ENCODE data around the gene PDZRN3. TPM values are rescaled to one million over a fixed set of nuclear protein-coding genes. Genes with fewer than 3 reads are reported as not detected.

PDZRN3 gene
- total and polyA plus RNA-seq, 2 of the 13 experiments (the other 11 are each of a cell fraction or from before 2014, with no cell fraction given) = not detected

- ATAC-seq (no peak), DNase-seq (ENCODE audit: low spot score) (no peak), FAIRE-seq (no peak)
- Histone ChIP-seq H3K4me1 (ENCODE audit: insufficient read depth, low read length) (no peaks in the 10 kb centered on the region), H4K20me1 (ENCODE audit: insufficient read depth, low read length) (no peaks in the 10 kb centered on the region), H3K79me2 (ENCODE audit: insufficient read depth, low read length) (no peaks in the 10 kb centered on the region), H3K36me3 (replicated peaks in 1 of 2; ENCODE audit: control insufficient read depth in 1 of 2, insufficient read depth in 2 of 2, low read length in 2 of 2) (no peaks in the 10 kb centered on the region), H3K27me3 (ENCODE audit: control insufficient read depth in 1 of 2, insufficient read depth in 2 of 2, low read length in 2 of 2) (no peaks in the 10 kb centered on the region), H3K9me3 (ENCODE audit: low read length) (no peaks in the 10 kb centered on the region), H3K27ac (ENCODE audit: extremely low read length, insufficient read depth, low read length) (no peak overlapping the region), H3K4me3 (replicated peaks in 1 of 3; ENCODE audit: insufficient read depth in 1 of 3, low read depth in 2 of 3, low read length in 3 of 3) (no peak overlapping the region), H3K4me2 (ENCODE audit: low read depth, low read length) (no peak overlapping the region), H3K9ac (ENCODE audit: insufficient read depth, low read depth, low read length) (no peak overlapping the region), H2AFZ (ENCODE audit: low read length) (no peak overlapping the region)
- ChIA-PET POLR2A (no interaction called here), CTCF (ENCODE audit: low intra/inter-chr PET ratio, low total read pairs) (no interaction called here)
- intact Hi-C loops (cut with micrococcal nuclease; ENCODE audit: unreplicated experiment) = no loop called here
- BruUV-seq (replicated peaks) = no TSS peak
- 43% methylated on average over 4 of the region's 4 CpGs for WGBS (ENCODE audit: low lambda C conversion rate)
- in situ Hi-C loops (cut with HindIII; ENCODE audit: extremely low pct_ligation_motif_present, low pct_unique_long_range_greater_than_20kb) = no loop called here
- TF ChIP-seq AKNA (CRISPR knock-in tag; IDR thresholded peaks at IDR 0.05; ENCODE audit: borderline replicate concordance) (no peak), MLX (CRISPR knock-in tag; IDR thresholded peaks at IDR 0.05) (no peak), MTA1 (CRISPR knock-in tag; IDR thresholded peaks at IDR 0.05; ENCODE audit: borderline replicate concordance) (no peak), FOXJ3 (CRISPR knock-in tag; IDR thresholded peaks at IDR 0.05; ENCODE audit: borderline replicate concordance) (no peak)
- TF ChIP-seq, protein P1, sequence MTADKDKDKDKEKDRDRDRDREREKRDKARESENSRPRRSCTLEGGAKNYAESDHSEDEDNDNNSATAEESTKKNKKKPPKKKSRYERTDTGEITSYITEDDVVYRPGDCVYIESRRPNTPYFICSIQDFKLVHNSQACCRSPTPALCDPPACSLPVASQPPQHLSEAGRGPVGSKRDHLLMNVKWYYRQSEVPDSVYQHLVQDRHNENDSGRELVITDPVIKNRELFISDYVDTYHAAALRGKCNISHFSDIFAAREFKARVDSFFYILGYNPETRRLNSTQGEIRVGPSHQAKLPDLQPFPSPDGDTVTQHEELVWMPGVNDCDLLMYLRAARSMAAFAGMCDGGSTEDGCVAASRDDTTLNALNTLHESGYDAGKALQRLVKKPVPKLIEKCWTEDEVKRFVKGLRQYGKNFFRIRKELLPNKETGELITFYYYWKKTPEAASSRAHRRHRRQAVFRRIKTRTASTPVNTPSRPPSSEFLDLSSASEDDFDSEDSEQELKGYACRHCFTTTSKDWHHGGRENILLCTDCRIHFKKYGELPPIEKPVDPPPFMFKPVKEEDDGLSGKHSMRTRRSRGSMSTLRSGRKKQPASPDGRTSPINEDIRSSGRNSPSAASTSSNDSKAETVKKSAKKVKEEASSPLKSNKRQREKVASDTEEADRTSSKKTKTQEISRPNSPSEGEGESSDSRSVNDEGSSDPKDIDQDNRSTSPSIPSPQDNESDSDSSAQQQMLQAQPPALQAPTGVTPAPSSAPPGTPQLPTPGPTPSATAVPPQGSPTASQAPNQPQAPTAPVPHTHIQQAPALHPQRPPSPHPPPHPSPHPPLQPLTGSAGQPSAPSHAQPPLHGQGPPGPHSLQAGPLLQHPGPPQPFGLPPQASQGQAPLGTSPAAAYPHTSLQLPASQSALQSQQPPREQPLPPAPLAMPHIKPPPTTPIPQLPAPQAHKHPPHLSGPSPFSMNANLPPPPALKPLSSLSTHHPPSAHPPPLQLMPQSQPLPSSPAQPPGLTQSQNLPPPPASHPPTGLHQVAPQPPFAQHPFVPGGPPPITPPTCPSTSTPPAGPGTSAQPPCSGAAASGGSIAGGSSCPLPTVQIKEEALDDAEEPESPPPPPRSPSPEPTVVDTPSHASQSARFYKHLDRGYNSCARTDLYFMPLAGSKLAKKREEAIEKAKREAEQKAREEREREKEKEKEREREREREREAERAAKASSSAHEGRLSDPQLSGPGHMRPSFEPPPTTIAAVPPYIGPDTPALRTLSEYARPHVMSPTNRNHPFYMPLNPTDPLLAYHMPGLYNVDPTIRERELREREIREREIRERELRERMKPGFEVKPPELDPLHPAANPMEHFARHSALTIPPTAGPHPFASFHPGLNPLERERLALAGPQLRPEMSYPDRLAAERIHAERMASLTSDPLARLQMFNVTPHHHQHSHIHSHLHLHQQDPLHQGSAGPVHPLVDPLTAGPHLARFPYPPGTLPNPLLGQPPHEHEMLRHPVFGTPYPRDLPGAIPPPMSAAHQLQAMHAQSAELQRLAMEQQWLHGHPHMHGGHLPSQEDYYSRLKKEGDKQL (CRISPR knock-in tag; IDR thresholded peaks at IDR 0.05; ENCODE audit: low read depth) = no peak
Measured at GRCh38 chr3:73586190-73586589, 38.6 kb downstream of the PDZRN3 start.

Measured in HepG2 (cell line).